Measurements from ENCODE around the gene OLR1. TPM values are rescaled to one million over a fixed set of nuclear protein-coding genes. Genes with fewer than 3 reads are reported as not detected.
A peak's percentile ranks its signal among the peaks of the same experiment; 100 is the strongest.

Gene OLR1
- total and polyA plus RNA-seq, 2 donors (not counting 1 experiment from before 2014, with no cell fraction given), result not detected

DNA sequence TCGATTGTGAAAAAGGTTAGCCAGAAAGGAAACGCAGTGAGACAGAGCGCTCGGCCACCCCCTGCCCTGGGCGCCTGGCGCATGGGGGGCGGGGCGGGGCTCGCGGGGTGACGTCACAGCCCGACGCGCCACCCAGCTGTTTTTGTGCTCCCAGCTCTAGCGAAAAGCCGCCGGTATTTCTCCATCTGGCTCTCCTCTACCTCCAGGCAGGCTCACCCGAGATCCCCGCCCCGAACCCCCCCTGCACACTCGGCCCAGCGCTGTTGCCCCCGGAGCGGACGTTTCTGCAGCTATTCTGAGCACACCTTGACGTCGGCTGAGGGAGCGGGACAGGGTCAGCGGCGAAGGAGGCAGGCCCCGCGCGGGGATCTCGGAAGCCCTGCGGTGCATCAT is 40.8 kb upstream of the OLR1 start, which contains the start of gene GABARAPL1:
Gene GABARAPL1 (plus strand): TSS at position 139 of the 393 bp plus-strand sequence. CDS start 253 bp downstream, at position 392.
- H3K27me3 ChIP-seq (replicated peaks in 1 of 4; ENCODE audit: control extremely low read depth in 1 of 4, control insufficient read depth in 3 of 4, insufficient read depth in 4 of 4, low read length in 3 of 4), result peaks cover 0 to 36% (median 20%) of the 10 kb centered on the region in 4 experiments
- H3K27ac ChIP-seq (ENCODE audit: low read length in 2 of 2), result peak within 1 kb of the TSS; percentile 25 to 28
- no peaks in the 10 kb centered on the region for H3K36me3 ChIP-seq (replicated peaks in 1 of 2; ENCODE audit: control extremely low read depth in 1 of 2, control insufficient read depth in 1 of 2, extremely low read depth in 1 of 2, insufficient read depth in 2 of 2, low read length in 1 of 2)
- peak within 1 kb of the TSS; percentile 76 for H3K9ac ChIP-seq (ENCODE audit: low read length)
- DNase-seq (peak; percentile 86), ATAC-seq (ENCODE audit: low read depth) (peak; percentile 80)
- peaks cover 29% of the 10 kb centered on the region for H3K27me3 Mint-ChIP-seq
- TF ChIP-seq, protein P1, sequence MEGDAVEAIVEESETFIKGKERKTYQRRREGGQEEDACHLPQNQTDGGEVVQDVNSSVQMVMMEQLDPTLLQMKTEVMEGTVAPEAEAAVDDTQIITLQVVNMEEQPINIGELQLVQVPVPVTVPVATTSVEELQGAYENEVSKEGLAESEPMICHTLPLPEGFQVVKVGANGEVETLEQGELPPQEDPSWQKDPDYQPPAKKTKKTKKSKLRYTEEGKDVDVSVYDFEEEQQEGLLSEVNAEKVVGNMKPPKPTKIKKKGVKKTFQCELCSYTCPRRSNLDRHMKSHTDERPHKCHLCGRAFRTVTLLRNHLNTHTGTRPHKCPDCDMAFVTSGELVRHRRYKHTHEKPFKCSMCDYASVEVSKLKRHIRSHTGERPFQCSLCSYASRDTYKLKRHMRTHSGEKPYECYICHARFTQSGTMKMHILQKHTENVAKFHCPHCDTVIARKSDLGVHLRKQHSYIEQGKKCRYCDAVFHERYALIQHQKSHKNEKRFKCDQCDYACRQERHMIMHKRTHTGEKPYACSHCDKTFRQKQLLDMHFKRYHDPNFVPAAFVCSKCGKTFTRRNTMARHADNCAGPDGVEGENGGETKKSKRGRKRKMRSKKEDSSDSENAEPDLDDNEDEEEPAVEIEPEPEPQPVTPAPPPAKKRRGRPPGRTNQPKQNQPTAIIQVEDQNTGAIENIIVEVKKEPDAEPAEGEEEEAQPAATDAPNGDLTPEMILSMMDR (IDR thresholded peaks at IDR 0.05), result no peak
- no peak for TF ChIP-seq EZH2 (IDR thresholded peaks at IDR 0.05; ENCODE audit: borderline replicate concordance, insufficient read depth, low read depth, low read length, poor library complexity, severe bottlenecking)
- H3K79me2 ChIP-seq (ENCODE audit: control insufficient read depth, insufficient read depth, low read length), result no peaks in the 10 kb centered on the region
- peak within 1 kb of the TSS; percentile 86 for H3K27ac Mint-ChIP-seq
- H3K4me3 Mint-ChIP-seq, result peak within 1 kb of the TSS; percentile 95
- WGBS (ENCODE audit: insufficient coverage), result 0% methylated on average over 35 of the region's 35 CpGs
- H3K9me3 ChIP-seq (ENCODE audit: control extremely low read depth in 1 of 3, control insufficient read depth in 2 of 3, insufficient read depth in 1 of 3, low read length in 2 of 3), result peaks cover 0 to 3% (median 0%) of the 10 kb centered on the region in 3 donors
- no peaks in the 10 kb centered on the region for H4K20me1 ChIP-seq (ENCODE audit: control insufficient read depth, insufficient read depth, low read length, poor library complexity, severe bottlenecking)
- CTCF ChIA-PET, result interaction anchor here (1.1 kb wide), 2 partner anchors 23 kb away, joined by 3 to 4 read pairs; no protein-coding TSS in a partner anchor
- peak within 1 kb of the TSS; percentile 88 for H3K4me2 ChIP-seq (replicated peaks; ENCODE audit: low read depth, low read length, poor library complexity, severe bottlenecking)
- H3K4me3 ChIP-seq (ENCODE audit: control extremely low read depth in 1 of 5, extremely low read depth in 1 of 5, insufficient read depth in 1 of 5, low read depth in 2 of 5, low read length in 4 of 5), result peak within 1 kb of the TSS; percentile 66 to 84 (median 82)
- H2AFZ ChIP-seq (ENCODE audit: insufficient read depth, low read depth, low read length, poor library complexity, severe bottlenecking), result peak within 1 kb of the TSS; percentile 80
- H3K4me1 ChIP-seq (ENCODE audit: control insufficient read depth in 2 of 2, insufficient read depth in 2 of 2, low read length in 2 of 2), result peaks cover 13 to 18% of the 10 kb centered on the region in 2 donors
- peaks cover 19% of the 10 kb centered on the region for H3K4me1 Mint-ChIP-seq
- H3K9me3 Mint-ChIP-seq (ENCODE audit: insufficient read depth), result no peaks in the 10 kb centered on the region
- intact Hi-C loops (cut with micrococcal nuclease), result loop anchor here (1.0 to 10.0 kb wide), 3 partner anchors 152 to 962 kb away; partner anchors contain the start of genes MAGOHB and SMIM10L1
- POLR2A ChIA-PET, result no interaction called here
